ENCODE results near the gene ATF4.
"Not testable (repeated sequence)": the region's sequence is repeated elsewhere in the genome, so short reads cannot be mapped to it uniquely, and the experiment has no call there.

ATF4 gene

DNA sequence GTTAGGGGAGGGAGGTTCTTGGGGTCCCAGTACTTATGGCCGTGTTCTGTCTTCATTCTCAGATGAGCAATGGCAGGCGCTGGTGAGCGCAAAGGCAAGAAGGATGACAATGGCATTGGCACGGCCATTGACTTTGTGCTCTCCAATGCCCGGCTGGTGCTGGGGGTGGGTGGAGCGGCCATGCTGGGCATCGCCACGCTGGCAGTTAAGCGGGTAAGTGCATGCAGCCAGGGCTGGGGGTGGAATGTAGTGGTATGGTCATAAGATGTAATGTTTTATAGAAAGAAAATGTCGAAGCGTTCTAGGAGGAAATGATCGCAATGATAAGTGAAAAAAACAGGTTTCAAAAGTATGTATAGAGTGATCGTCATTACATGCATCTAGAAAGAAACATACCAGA, 9.1 kb upstream of the ATF4 start:
- no peak for DNase-seq

DNA sequence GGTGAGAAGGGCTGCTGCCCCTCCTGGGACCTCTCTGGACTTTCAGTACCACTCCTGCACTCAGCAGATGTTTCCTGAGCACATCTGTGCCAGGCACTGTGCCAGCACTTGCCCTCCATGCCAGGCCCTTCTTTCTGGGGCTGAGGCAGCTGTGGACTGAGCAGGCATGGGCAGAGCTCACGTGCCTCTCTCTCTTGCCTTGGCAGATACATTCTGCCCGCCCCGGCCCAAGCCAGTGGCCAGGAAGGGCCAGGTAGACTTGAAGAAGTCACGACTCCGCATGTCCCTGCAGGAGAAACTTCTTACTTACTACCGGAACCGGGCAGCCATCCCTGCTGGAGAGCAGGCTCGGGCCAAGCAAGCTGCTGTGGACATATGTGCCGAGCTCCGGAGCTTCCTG, 8.3 kb upstream of the ATF4 start:
- no peak for DNase-seq

DNA sequence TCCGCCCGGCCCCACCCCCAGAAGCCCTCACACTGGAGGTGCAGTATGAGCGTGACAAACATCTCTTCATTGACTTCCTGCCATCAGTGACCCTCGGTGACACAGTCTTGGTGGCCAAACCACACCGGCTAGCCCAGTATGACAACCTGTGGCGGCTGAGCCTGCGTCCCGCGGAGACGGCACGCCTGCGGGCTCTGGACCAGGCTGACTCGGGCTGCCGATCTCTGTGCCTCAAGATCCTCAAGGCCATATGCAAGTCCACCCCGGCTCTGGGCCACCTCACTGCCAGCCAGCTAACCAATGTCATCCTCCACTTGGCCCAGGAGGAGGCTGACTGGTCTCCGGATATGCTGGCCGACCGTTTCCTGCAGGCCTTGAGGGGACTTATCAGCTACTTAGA, 6.6 kb upstream of the ATF4 start:
- DNase-seq = no peak

DNA sequence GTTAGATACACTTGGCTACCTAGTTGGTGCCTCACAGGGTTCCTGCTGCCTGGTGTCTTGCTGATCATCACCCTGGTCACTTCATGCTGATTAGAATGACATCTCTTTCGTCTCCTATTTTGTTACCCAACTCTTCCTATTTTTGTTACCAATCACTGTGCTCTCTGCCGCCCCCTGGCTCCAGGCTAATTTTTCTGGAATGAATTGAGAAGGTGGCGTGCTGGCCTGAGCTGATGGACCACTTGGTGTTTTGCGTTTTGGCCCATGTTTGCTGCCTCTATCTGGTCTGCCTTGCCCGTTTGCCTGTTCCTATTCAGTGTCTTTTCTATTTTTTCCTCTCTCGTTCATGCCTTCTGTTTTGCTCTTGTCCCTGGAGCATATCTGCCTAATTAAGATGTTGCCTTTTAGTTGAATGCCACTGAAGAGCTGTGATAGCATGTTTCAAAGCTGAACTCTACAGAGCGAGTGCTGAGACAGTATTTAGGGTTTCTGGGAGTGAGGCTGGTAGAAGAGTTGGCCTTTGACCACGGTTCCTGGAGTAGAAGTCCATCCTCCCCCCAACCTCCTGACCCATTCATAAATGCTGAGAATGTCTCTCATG, 5.9 kb upstream of the ATF4 start:
- peak in 1 of 5 donors; percentile 51 for DNase-seq

DNA sequence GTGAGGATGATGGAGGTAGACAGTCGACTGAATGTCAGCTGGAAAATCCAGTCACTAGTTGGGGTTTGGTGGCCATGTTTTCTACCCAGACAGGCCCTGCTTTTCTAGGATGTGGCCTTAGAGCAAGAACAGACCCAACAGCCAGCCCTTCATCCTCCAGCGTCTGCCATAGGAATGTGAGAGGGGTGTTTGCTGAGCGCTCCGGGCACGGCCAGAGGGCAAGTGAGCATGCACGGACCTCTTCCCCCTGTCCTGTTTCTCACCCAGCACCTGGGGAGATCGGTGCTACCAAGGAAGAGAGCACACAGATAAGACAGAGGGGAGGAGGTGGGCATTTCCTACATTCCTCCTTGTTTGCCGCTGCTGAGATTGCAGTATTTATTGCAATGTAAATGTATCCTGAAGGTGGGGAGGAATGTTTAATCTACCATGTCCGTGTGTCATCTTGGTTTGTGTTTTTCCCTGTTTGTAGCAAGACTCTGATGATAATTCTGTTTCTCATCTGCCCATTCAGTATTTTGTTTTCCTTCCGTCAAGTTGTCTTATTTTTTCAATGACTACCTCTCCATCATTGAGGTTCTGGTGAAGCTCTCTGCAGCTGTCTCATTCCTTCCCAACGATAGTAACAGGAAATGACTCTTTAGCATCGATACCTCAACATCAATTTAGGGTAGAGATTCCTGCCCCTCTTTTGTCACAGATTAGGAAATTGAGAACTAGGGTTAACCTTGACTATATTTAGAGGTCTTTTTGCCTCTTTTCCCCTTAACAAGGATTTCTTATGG, 4.9 kb upstream of the ATF4 start:
- DNase-seq = no peak

DNA sequence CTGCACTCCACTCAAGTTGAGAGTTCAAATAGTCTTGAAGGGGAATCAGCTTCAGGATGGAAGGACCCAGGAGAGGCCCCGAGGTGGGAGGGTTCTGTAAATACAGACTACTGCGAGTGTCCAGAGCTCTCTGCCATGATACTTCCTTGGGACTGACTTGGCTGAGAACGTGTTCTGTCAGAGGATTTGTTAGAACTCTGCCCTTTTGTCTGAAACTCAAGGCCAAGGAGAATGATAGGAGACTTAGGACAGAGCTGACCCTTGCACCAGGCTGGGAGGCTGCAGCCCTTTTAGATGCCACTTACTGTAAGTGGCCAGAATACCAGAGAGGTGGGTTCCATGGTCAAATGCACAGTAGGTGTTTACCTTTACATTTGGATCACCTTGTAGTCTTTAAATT, 2.9 kb upstream of the ATF4 start:
- DNase-seq = no peak

DNA sequence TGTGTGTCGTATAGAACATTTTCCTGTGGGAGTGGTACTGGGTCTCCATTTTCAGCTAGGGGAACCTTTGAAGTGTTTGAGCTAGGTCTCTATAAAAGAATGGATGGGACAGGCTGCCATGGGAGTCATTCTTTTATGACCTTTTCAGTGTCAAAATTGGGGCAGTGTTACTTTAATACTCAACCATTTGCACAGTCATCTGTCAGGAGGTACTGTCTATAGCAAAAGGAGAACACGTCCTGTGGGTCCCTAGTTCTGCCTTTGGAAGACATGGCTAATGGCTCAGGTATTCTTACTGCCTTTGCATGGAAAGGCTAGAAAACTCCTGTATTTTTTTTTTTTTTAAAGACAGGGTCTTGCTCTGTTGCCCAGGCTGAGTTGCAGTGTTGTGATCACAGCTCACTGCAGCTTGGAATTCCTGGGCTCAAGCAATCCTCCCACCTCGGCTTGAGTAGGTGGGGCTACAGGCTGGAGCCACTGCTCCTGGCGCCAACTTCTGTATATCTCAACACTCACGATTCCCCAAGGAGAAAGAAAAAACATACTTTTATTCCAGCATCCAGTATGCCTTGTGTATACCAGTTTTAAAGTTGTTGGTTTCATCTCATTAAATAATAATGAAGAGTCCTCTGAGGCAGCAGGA, 2.1 kb upstream of the ATF4 start:
- no peak for DNase-seq

DNA sequence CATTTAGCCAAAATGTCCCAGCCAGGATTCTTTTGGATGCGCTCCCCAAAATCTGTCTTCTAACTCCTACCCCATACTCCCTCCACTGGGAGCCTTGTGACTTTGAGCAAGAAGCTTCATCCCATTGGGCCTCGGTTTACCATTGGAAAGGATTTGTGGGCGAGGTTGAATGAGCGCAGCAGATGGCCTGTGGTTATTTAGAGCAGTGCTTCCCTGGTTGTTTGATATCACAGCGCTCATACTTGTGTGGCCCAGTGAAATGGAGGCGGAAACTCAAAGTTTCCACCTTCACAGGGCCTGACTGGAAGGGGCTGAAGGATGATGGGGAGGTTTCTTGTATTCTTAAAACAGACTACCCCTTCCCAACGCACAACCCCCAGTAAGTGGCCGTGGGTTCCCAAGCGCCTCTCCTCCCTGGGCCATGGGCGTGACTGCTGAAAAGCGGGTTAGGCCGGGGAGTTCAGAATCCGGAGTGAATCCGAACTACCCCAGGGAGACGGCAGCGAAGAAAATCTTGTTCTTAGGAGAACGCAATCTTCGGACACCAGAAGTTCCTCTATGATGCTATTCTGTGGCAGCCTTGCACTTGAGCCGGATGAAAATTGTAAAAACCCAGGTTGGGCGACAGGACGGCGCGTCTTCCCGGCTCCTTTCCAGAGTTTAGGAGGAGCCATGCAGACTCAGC, 1.2 kb upstream of the ATF4 start:
- DNase-seq = no peak

DNA sequence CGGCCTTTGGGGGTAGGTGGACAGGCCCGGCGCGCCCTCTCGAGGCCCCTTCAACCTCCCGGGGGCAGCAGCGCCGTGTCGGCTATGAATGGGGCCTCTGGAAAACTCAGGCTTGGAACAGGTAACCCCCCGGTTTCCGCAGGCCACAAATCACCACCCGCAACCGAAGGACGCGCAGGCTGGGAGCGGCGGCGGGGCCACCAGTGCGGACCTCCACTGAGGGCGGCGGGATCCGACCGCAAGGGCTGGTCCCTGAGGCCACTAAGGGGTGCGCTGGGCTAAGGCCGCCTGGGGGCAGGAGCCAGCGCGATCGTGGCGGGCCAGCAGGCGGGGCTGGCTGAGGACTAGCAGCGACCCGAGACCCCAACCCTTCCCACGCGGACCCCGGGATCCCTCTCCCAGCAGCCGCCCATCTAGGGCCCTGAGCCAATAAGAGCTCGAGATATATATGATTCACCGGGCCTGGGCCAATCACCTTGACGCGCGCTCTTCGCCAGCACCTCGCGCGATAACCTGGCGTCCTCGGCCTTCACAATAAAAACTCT, 609 bp upstream of the ATF4 start:
- peak in 4 of 5 donors; percentile 92 to 99 (median 94) for DNase-seq

DNA sequence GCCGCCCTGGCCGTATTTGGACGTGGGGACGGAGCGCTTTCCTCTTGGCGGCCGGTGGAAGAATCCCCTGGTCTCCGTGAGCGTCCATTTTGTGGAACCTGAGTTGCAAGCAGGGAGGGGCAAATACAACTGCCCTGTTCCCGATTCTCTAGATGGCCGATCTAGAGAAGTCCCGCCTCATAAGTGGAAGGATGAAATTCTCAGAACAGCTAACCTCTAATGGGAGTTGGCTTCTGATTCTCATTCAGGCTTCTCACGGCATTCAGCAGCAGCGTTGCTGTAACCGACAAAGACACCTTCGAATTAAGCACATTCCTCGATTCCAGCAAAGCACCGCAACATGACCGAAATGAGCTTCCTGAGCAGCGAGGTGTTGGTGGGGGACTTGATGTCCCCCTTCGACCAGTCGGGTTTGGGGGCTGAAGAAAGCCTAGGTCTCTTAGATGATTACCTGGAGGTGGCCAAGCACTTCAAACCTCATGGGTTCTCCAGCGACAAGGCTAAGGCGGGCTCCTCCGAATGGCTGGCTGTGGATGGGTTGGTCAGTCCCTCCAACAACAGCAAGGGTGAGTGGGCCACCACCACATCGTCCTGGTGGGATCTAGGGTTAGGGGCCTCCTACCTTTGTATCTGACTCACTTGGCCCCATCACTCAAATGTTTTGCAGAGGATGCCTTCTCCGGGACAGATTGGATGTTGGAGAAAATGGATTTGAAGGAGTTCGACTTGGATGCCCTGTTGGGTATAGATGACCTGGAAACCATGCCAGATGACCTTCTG, 934 bp downstream of the ATF4 start:
- DNase-seq = not testable (repeated sequence)

DNA sequence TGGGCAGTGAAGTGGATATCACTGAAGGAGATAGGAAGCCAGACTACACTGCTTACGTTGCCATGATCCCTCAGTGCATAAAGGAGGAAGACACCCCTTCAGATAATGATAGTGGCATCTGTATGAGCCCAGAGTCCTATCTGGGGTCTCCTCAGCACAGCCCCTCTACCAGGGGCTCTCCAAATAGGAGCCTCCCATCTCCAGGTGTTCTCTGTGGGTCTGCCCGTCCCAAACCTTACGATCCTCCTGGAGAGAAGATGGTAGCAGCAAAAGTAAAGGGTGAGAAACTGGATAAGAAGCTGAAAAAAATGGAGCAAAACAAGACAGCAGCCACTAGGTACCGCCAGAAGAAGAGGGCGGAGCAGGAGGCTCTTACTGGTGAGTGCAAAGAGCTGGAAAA, 1.7 kb downstream of the ATF4 start:
- DNase-seq = not testable (repeated sequence)

DNA sequence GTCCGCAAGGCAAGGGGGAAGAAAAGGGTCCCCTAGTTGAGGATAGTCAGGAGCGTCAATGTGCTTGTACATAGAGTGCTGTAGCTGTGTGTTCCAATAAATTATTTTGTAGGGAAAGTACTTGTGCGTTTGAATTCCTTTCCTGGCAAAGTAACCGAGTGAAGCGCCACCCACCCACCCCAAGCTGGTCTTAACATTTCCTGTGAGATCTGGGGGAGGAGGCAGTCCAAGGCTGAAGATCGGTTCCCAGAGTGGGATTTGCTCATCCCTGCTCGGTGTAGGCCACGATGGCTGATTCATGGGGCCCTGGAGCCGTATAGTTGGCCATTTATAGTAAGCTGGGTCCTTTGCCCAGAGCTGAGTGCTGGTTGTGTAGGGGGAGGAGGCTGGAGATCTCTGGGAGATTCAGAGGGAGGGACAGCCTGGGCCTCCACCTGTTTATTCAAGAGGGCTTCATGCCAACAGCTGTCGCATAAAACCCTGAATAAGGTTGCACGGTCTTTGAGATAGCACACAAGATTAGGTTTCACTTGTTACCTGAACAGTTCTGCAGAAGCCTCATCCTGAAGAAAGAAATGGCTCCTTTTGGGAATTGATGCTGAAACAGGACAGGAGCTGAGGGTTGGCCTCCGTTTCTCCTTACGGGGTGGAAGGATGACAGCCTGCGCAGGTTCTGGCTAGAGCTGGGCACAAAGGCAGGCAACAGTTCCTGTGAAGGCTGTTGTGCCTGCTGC, 2.4 kb downstream of the ATF4 start:
- no peak for DNase-seq

DNA sequence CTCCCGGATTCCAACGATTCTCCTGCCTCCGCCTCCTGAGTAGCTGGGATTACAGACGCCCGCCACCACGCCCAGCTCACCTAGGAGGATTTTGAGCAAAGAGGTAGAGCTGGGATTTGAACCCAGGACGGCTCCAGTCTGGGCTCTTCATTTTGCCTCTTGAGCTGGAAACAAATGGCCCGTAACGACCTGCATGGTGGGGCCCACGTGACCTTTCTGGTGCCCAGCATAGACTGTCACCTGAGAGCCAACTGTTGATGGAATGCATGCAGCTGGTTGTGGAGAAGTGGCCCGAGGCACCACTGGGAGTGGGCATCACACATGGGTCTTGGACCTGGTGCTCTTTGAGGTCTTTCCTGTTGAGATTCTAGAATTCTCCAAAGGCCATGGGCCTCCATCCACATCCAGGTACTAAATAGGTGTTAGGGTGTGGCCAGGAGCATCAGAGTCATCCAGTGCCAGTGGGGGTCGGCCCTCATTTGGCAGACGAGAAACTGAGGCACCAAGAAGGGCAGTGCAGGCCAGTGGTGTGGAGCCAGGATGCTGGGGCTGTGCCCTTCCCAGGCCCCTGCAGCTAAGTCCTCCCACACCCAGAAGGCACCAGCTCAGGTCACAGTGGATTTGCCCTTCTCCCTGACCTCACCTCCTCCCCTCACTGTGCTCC, 3.9 kb downstream of the ATF4 start:
- no peak for DNase-seq

DNA sequence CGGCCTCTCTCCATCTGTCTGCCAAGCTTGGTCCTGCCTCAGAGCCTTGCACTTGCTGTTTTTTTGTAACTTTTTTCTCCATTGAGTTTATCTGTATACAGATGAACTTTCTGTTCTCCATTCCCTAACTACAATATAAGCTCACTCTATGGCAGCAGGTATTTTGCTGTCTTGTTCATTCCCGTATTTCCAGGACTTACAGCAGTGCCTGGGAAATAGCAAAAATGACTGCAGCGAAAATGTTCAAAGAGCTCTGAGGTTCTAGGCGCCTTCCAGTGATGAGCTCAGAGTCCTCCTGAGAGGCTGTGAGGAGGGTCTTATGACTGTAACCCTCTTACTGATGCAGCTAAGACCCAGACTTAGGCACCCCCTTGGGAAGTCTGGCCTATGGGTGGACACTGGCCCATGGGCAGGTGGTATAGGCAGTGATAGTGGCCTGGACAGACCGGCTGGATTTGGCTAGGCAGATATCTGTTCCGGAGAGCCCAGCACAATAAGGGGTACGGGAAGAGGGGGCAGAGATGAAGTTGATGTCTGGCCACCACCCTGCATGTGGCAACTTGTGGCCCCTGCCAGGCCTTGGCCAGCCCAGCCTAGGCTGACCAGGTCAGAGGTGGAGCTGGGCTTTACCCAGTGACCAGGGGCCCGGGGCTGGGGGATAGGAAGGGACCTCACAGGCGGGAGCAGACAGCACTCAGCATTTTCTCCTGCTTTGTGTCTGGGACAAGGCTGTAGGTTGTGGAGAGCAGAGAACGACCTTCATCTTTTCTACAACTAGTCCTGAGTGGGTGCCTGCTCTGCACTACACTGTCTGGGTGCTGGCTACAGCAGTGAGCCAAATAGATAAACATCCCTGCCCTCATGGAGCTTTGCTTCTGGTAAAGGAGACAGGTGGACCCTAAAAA, 4.6 kb downstream of the ATF4 start:
- DNase-seq = no peak

DNA sequence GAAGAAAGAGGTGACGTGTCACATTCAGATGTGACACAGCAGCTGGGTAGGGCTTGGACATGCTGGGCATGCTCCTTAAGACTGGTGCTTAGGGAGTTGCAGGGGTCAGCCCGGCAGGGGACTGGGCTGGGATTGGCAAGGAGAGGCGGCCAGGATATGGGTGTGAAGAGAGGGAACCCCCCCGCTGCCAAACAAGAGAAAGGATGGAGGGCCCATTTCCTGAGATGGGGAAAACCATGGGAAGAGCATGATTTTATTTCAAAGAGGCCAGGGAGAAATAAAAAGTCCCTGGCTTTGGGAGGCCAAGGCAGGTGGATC, 5.3 kb downstream of the ATF4 start:
- no peak for DNase-seq

DNA sequence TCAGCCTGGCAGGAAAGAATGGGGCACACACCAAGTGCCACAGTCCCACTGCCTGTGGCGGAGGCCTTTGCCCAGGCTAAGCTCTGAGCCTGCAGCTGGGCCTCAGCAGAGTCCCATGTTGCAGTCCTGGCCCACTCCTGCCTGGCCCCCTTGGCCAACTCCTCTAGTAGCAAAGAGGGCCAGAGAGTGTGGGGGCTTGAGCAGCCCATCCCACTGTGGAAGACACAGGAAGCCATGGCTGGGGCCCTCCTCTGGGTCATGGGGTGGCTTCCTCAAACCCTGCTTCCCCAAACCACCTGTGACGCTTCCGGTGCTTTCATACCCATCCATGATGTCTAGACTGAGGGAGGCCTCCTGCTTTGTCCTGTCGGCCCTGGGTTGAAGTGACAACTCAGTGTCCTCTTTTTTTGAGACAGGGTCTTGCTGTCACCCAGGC, 6.4 kb downstream of the ATF4 start:
- peak in 1 of 5 donors; percentile 45 for DNase-seq

DNA sequence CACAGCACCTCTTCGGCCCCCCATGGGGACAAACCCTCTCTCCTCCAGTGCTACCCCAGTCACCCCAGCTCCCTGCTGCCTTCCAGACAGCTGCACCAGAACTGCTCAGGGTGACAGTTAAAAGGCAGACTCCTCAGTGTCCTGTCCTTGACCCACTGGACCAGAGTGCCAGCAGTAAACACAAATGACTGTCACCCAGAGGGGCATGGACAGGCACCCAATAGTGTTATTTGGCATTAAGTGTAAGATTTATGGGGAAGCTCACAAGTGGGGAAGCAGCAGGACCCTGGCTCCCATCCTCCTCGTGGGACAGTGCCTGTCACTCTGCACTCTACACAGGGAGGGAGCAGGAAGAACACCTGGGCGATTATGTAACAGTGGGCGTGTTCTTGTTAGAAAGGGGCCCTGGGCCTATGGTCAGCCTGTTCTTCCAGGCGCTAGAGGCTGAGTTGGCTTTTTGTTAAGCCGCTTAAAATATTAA, 7.2 kb downstream of the ATF4 start:
- no peak for DNase-seq

DNA sequence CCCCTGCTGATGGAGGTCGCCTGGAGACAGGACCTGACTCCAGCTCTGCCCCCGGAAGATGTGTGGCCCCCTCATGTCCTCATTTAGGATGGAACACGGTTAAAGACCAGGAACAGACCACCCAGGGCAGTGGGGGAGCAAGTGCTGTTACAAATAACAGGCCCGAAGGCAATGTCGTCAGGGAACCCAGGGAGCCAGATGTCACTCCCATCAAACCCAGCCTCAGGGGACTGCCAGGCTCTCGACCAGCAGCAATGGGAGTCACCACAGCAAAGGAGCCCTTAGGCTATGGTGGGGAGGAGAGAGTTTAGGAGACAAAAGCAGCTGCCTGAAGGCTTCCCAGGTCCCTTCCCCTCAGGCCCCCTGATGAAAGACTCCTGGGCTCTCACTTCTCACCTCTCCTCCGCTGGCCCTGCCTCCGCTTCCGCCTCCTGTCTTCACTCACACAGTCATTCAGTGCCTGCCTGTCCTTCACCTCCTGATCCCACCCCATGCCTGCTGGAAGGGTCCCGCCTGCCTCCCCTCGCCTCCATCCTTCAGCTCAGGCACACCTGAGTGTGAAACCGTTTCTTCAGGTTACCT, 7.8 kb downstream of the ATF4 start:
- no peak for DNase-seq

DNA sequence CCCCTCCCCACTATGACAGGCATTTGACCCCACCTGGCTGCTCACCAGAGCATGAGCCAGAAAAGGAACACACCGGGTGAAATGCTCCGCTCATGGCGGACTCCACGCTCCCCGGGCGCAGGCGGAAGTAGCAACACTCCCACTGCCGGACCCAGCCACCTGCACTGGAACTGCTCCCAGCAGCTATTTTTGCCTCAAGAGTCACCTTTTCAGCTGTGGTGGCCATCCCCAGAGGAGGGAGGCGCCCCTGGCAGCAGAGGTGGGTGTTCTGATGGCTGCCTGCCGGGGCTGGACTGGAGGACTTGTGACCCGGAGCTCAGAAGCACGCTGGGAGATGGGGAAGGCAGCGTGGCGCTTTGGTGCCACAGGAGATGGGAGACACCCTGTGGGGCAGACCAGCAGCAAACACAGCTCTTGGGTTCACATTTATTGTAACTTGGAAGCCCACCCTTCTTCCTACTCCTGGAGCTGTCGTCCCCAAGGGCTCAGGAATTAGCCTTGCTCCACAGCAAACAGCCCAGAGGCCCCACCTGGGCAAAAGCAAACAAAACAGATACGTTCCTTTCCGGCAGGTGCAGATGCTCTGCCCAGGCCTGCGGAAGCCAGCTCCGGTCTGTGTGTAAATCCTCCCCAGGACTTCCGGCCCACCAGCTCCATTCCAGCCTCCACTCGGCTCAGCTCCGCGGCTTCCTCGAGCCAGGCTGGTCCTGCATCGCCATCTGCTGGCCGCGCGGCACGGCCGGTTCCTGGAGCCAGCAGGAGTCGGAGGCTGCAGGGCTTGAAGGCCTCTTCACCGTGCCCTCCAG, 8.5 kb downstream of the ATF4 start:
- DNase-seq = peak; percentile 84 to 92 (median 90)

All from T-helper 1 cell (primary cell).